Urinary bladder (tissue), 4 donors: ENCODE measurements around the gene KIF5C. TPM values are rescaled to one million over a fixed set of nuclear protein-coding genes. Genes with fewer than 3 reads are reported as not detected.

Experiments
- DNase-seq: peaks from one replicate; pipeline ENCODE4 v3.0.0-alpha.2; 2015; ENCODE audit errors: extremely low spot score
- H3K27ac ChIP-seq: one replicate; pipeline ENCODE4 v1.5.1; 2013; ENCODE audit warnings: low read depth, mild to moderate bottlenecking, moderate library complexity
- H3K36me3 ChIP-seq: one replicate; pipeline ENCODE4 v1.6.1; 2013; ENCODE audit warnings: mild to moderate bottlenecking, moderate library complexity; ENCODE audit not compliant: insufficient read depth
- H3K4me1 ChIP-seq: one replicate; pipeline ENCODE4 v1.6.1; 2013; ENCODE audit warnings: mild to moderate bottlenecking, moderate library complexity; ENCODE audit not compliant: insufficient read depth
- H3K4me3 ChIP-seq: one replicate; pipeline ENCODE4 v1.5.1; 2013; ENCODE audit warnings: low read depth, low read length
- WGBS: extraction: QIAGEN DNeasy Blood & Tissue Kit; methylation state at CpG from one replicate; pipeline ENCODE4 v1.1.7; 2013; 5-methylcytosine and 5-hydroxymethylcytosine counted together
- polyA plus RNA-seq: library from polyadenylated mRNA; stranded (reverse); fragments of 200-250 nt; gene quantifications from one replicate; pipeline ENCODE4 v1.2.3, GENCODE V29; 2013
- total RNA-seq: library from RNA; depleted of rRNA; stranded (reverse); fragments of >200 nt; gene quantifications from one replicate; pipeline ENCODE4 v1.2.3, GENCODE V29; 2014
- donor health status: healthy with polysubstance abuse.
- donor health status: healthy.

KIF5C gene
- total and polyA plus RNA-seq, 2 donors = 2.8 to 10.8 TPM

GRCh38 chr2:148899638-148900318 lies 24.8 kb downstream of the KIF5C start:
- Histone ChIP-seq H3K4me3 (no peak overlapping the region), H3K36me3 (no peaks in the 10 kb centered on the region), H3K4me1 (no peaks in the 10 kb centered on the region), H3K27ac (no peak overlapping the region)
- no peak for DNase-seq
- 96% methylated on average over 7 of the region's 7 CpGs for WGBS

GRCh38 chr2:148900350-148900837 lies 25.4 kb downstream of the KIF5C start:
- WGBS = 57% methylated on average over 2 of the region's 2 CpGs
- no peak for DNase-seq
- Histone ChIP-seq H3K27ac (no peak overlapping the region), H3K4me3 (no peak overlapping the region), H3K4me1 (no peaks in the 10 kb centered on the region), H3K36me3 (no peaks in the 10 kb centered on the region)

- H3K4me1 ChIP-seq = no peaks in the 10 kb centered on the region
- no peak overlapping the region for H3K27ac ChIP-seq
- no peaks in the 10 kb centered on the region for H3K36me3 ChIP-seq
- no peak for DNase-seq
- WGBS = 48% methylated on average over 1 of the region's 1 CpG
- H3K4me3 ChIP-seq = no peak overlapping the region
These were observed 26.1 kb downstream of the KIF5C start for GRCh38 chr2:148901142-148901541.

- Histone ChIP-seq H3K4me3 (no peak overlapping the region), H3K4me1 (no peaks in the 10 kb centered on the region), H3K27ac (no peak overlapping the region), H3K36me3 (no peaks in the 10 kb centered on the region)
- WGBS = 87% methylated on average over 1 of the region's 1 CpG
- no peak for DNase-seq
These were observed 27.8 kb downstream of the KIF5C start for GRCh38 chr2:148902798-148903197.

- WGBS = 75% methylated on average over 6 of the region's 6 CpGs
- H3K4me3 ChIP-seq = no peak overlapping the region
- H3K4me1 ChIP-seq = no peaks in the 10 kb centered on the region
- no peaks in the 10 kb centered on the region for H3K36me3 ChIP-seq
- H3K27ac ChIP-seq = no peak overlapping the region
- DNase-seq = no peak
These were observed 28.3 kb downstream of the KIF5C start for GRCh38 chr2:148903294-148903693.

- Histone ChIP-seq H3K4me3 (no peak overlapping the region), H3K36me3 (no peaks in the 10 kb centered on the region), H3K4me1 (no peaks in the 10 kb centered on the region), H3K27ac (no peak overlapping the region)
- no peak for DNase-seq
- 44% methylated on average over 4 of the region's 4 CpGs for whole genome bisulfite sequencing
These were observed 29.0 kb downstream of the KIF5C start for GRCh38 chr2:148903979-148904378.

GRCh38 chr2:148906124-148906523 lies 31.1 kb downstream of the KIF5C start:
- Histone ChIP-seq H3K27ac (no peak overlapping the region), H3K36me3 (no peaks in the 10 kb centered on the region), H3K4me1 (no peaks in the 10 kb centered on the region), H3K4me3 (no peak overlapping the region)
- no peak for DNase-seq
- 71% methylated on average over 4 of the region's 4 CpGs for WGBS

- Histone ChIP-seq H3K36me3 (no peaks in the 10 kb centered on the region), H3K4me1 (no peaks in the 10 kb centered on the region), H3K4me3 (no peak overlapping the region), H3K27ac (no peak overlapping the region)
- WGBS = 94% methylated on average over 5 of the region's 5 CpGs
- no peak for DNase-seq
These were observed 32.2 kb downstream of the KIF5C start for GRCh38 chr2:148907085-148907785.

- DNase-seq = no peak
- no peak overlapping the region for H3K27ac ChIP-seq
- 48% methylated on average over 8 of the region's 8 CpGs for WGBS
- no peak overlapping the region for H3K4me3 ChIP-seq
- no peaks in the 10 kb centered on the region for H3K4me1 ChIP-seq
- H3K36me3 ChIP-seq = no peaks in the 10 kb centered on the region
These were observed 34.1 kb downstream of the KIF5C start for GRCh38 chr2:148909114-148909513.

GRCh38 chr2:148913061-148913460 lies 38.0 kb downstream of the KIF5C start:
- no peak for DNase-seq
- no peaks in the 10 kb centered on the region for H3K36me3 ChIP-seq
- H3K27ac ChIP-seq = no peak overlapping the region
- H3K4me1 ChIP-seq = no peaks in the 10 kb centered on the region
- H3K4me3 ChIP-seq = no peak overlapping the region

- H3K4me3 ChIP-seq = no peak overlapping the region
- H3K4me1 ChIP-seq = no peaks in the 10 kb centered on the region
- H3K27ac ChIP-seq = no peak overlapping the region
- no peak for DNase-seq
- H3K36me3 ChIP-seq = no peaks in the 10 kb centered on the region
- WGBS = 95% methylated on average over 8 of the region's 8 CpGs
These were observed 38.5 kb downstream of the KIF5C start for GRCh38 chr2:148913492-148913891.

- H3K27ac ChIP-seq = no peak overlapping the region
- no peak overlapping the region for H3K4me3 ChIP-seq
- DNase-seq = no peak
- 78% methylated on average over 4 of the region's 4 CpGs for whole genome bisulfite sequencing
- H3K4me1 ChIP-seq = no peaks in the 10 kb centered on the region
- H3K36me3 ChIP-seq = no peaks in the 10 kb centered on the region
These were observed 39.4 kb downstream of the KIF5C start for GRCh38 chr2:148914463-148914862.

GRCh38 chr2:148917431-148917830 lies 42.4 kb downstream of the KIF5C start:
- Histone ChIP-seq H3K4me1 (no peaks in the 10 kb centered on the region), H3K36me3 (no peaks in the 10 kb centered on the region), H3K4me3 (no peak overlapping the region), H3K27ac (no peak overlapping the region)
- DNase-seq = no peak
- 91% methylated on average over 1 of the region's 1 CpG for WGBS

- no peak overlapping the region for H3K27ac ChIP-seq
- H3K36me3 ChIP-seq = no peaks in the 10 kb centered on the region
- no peaks in the 10 kb centered on the region for H3K4me1 ChIP-seq
- DNase-seq = no peak
- no peak overlapping the region for H3K4me3 ChIP-seq
- WGBS = 87% methylated on average over 2 of the region's 2 CpGs
These were observed 43.5 kb downstream of the KIF5C start for GRCh38 chr2:148918554-148918953.
